ENCODE results near the gene ID4.

Gene ID4, protein sequence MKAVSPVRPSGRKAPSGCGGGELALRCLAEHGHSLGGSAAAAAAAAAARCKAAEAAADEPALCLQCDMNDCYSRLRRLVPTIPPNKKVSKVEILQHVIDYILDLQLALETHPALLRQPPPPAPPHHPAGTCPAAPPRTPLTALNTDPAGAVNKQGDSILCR

GRCh38 chr6:19836799-19837510 is at the start of gene ID4:
ID4 (plus strand) TSS chr6:19837370; CDS start chr6:19837755, 385 bp downstream.
- TF ChIP-seq, protein P1, sequence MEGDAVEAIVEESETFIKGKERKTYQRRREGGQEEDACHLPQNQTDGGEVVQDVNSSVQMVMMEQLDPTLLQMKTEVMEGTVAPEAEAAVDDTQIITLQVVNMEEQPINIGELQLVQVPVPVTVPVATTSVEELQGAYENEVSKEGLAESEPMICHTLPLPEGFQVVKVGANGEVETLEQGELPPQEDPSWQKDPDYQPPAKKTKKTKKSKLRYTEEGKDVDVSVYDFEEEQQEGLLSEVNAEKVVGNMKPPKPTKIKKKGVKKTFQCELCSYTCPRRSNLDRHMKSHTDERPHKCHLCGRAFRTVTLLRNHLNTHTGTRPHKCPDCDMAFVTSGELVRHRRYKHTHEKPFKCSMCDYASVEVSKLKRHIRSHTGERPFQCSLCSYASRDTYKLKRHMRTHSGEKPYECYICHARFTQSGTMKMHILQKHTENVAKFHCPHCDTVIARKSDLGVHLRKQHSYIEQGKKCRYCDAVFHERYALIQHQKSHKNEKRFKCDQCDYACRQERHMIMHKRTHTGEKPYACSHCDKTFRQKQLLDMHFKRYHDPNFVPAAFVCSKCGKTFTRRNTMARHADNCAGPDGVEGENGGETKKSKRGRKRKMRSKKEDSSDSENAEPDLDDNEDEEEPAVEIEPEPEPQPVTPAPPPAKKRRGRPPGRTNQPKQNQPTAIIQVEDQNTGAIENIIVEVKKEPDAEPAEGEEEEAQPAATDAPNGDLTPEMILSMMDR (IDR thresholded peaks at IDR 0.05), result no peak

- TF ChIP-seq, protein P1 (IDR thresholded peaks at IDR 0.05), result no peak
These were observed 48.5 kb upstream of the ID4 start for GRCh38 chr6:19788686-19789085.

GRCh38 chr6:19789100-19789803 is 47.9 kb upstream of the ID4 start:
- TF ChIP-seq, protein P1 (IDR thresholded peaks at IDR 0.05), result no peak

- TF ChIP-seq, protein P1 (IDR thresholded peaks at IDR 0.05), result no peak
These were observed 45.9 kb upstream of the ID4 start for GRCh38 chr6:19791267-19791666.

DNA sequence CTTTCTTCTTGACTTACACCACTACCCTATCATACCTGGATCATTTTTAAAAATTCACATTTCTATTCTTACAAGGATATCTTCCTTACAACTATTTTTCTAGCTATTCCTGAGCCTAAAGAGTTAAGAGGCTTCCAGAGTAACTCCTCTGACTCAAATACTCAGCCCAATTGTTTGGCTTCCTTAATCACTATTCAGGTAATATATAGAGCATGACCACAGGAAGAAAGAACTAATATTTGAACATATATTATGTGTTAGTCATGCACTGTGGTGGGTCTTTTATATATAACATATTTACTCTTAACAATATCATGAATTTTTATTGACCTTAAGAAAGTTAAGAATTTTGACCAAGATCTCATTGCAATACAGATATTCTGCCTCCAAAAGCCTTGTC is 42.0 kb upstream of the ID4 start:
- TF ChIP-seq, protein P1 (IDR thresholded peaks at IDR 0.05), result no peak

- TF ChIP-seq, protein P1 (IDR thresholded peaks at IDR 0.05), result no peak
These were observed 40.7 kb upstream of the ID4 start for GRCh38 chr6:19796452-19796851.

DNA sequence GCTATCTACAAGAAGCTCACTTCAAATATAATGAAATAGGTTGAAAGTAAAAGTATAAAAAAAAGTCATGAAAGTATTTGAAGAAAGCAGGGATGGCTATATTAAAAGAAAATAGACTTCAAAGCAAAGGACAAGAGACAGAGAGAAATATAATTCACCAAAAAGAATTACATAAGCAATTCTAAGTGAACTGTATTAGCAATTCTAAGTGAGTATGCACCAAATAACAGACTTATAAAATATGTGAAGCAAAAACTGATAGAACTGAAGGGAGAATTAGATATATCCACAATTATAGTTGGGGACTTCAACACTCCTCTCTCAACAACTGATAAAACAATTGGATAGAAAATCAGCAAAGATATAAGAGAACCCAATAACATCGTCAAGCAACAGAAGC is 38.8 kb upstream of the ID4 start:
- TF ChIP-seq, protein P1 (IDR thresholded peaks at IDR 0.05), result no peak

Measured in LNCAP (cell line).